ENCODE data around the gene HFM1.

GRCh38 chr1:91406773-91407389 lies 2.2 kb upstream of the HFM1 start:
- TF ChIP-seq CTCF (IDR thresholded peaks at IDR 0.05) (no peak), POLR2A (IDR thresholded peaks at IDR 0.05) (no peak), POLR2AphosphoS5 (IDR thresholded peaks at IDR 0.05) (no peak)

Measured in breast epithelium (tissue), 3 donors.